ENCODE results near the gene CHD2.
"Not testable (repeated sequence)": the region's sequence is repeated elsewhere in the genome, so short reads cannot be mapped to it uniquely, and the experiment has no call there.

Gene CHD2

DNA sequence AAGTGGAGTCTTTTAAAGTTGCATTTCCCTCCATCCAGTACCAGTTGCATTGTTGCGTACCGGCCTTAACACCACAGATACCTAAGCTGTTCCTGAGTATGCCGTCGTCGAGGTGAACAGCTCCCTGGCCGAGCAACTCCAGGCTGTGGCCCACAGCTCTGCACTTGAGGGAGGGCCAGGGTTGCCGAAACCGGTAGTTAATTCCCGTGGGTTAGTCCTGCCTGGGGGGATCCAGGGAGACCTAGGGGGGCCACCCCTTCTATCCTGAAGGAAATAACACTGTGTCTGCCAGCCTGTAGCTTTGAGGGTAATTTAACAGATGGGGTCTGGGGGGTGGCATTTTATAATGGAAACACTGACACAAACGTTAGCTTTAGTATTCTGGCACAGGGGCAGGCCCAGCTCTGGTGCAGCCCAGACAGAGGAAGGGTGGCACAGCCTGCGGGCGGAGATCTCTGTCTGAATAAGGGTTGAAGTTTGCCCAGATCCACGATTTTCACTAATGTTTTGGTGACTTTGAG lies 128.0 kb downstream of the CHD2 start:
- no peaks in the 10 kb centered on the region for H3K27me3 Mint-ChIP-seq (ENCODE audit: low read depth)
- H3K4me3 Mint-ChIP-seq, result no peak overlapping the region
- H3K9me3 Mint-ChIP-seq, result no peaks in the 10 kb centered on the region
- peaks cover 32% of the 10 kb centered on the region for H3K4me1 Mint-ChIP-seq (ENCODE audit: low read depth)
- peak overlapping the region; percentile 34 for H3K27ac Mint-ChIP-seq
- peaks cover 20% of the 10 kb centered on the region for H3K36me3 Mint-ChIP-seq (ENCODE audit: low read depth)

- H3K27ac Mint-ChIP-seq, result no peak overlapping the region
- no peak overlapping the region for H3K4me3 Mint-ChIP-seq
- peaks cover 14% of the 10 kb centered on the region for H3K36me3 Mint-ChIP-seq (ENCODE audit: low read depth)
- H3K4me1 Mint-ChIP-seq (ENCODE audit: low read depth), result peaks cover 27% of the 10 kb centered on the region
- H3K9me3 Mint-ChIP-seq, result no peaks in the 10 kb centered on the region
- no peaks in the 10 kb centered on the region for H3K27me3 Mint-ChIP-seq (ENCODE audit: low read depth)
Observed at GRCh38 chr15:93028632-93029213, 128.6 kb downstream of the CHD2 start.

- Mint-ChIP-seq H3K4me1 (ENCODE audit: low read depth) (peaks cover 25% of the 10 kb centered on the region), H3K27me3 (ENCODE audit: low read depth) (no peaks in the 10 kb centered on the region), H3K9me3 (no peaks in the 10 kb centered on the region), H3K36me3 (ENCODE audit: low read depth) (peaks cover 9% of the 10 kb centered on the region), H3K4me3 (no peak overlapping the region), H3K27ac (no peak overlapping the region)
Observed at GRCh38 chr15:93029214-93029835, 129.2 kb downstream of the CHD2 start.

- Mint-ChIP-seq H3K4me3 (no peak overlapping the region), H3K9me3 (no peaks in the 10 kb centered on the region), H3K4me1 (ENCODE audit: low read depth) (peaks cover 19% of the 10 kb centered on the region), H3K36me3 (ENCODE audit: low read depth) (peaks cover 3% of the 10 kb centered on the region), H3K27me3 (ENCODE audit: low read depth) (no peaks in the 10 kb centered on the region), H3K27ac (no peak overlapping the region)
Observed at GRCh38 chr15:93029836-93030429, 129.8 kb downstream of the CHD2 start.

DNA sequence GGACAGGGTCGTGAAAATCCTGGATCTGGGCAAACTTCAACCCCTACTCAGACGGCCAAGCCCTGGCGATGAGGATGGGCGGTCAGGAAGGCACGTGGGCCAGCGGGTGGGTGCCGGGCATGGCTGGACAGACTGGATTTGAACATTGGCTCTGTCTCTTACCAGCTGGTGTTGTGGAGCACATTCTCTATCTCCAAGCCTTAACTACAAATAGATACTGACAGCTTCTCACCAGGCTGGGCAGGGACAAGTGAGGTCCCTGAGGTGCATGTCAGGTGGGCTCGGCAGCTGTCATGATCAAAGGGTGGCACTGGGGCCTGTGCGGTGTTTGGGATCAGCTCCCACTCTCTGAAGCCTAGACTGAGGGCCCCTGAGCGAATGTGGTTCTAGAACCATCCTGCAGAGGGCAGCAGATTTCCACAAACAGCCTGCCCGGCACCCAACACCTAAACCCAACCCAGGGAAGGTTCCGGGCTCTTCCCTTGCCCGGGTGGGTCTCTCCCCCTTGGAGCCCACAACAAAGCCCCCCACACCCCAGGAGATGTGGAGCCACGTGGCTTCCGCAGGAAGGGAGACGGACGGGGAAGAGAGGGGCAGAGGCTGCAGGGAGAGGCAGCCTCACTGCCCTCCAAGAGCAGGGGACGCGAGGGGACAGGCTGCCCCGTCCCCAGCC lies 130.4 kb downstream of the CHD2 start:
- no peaks in the 10 kb centered on the region for H3K27me3 Mint-ChIP-seq (ENCODE audit: low read depth)
- H3K27ac Mint-ChIP-seq, result no peak overlapping the region
- peaks cover 2% of the 10 kb centered on the region for H3K36me3 Mint-ChIP-seq (ENCODE audit: low read depth)
- H3K4me1 Mint-ChIP-seq (ENCODE audit: low read depth), result peaks cover 13% of the 10 kb centered on the region
- H3K9me3 Mint-ChIP-seq, result no peaks in the 10 kb centered on the region
- no peak overlapping the region for H3K4me3 Mint-ChIP-seq

- no peak overlapping the region for H3K27ac Mint-ChIP-seq
Observed at GRCh38 chr15:93031103-93031464, 131.0 kb downstream of the CHD2 start.

DNA sequence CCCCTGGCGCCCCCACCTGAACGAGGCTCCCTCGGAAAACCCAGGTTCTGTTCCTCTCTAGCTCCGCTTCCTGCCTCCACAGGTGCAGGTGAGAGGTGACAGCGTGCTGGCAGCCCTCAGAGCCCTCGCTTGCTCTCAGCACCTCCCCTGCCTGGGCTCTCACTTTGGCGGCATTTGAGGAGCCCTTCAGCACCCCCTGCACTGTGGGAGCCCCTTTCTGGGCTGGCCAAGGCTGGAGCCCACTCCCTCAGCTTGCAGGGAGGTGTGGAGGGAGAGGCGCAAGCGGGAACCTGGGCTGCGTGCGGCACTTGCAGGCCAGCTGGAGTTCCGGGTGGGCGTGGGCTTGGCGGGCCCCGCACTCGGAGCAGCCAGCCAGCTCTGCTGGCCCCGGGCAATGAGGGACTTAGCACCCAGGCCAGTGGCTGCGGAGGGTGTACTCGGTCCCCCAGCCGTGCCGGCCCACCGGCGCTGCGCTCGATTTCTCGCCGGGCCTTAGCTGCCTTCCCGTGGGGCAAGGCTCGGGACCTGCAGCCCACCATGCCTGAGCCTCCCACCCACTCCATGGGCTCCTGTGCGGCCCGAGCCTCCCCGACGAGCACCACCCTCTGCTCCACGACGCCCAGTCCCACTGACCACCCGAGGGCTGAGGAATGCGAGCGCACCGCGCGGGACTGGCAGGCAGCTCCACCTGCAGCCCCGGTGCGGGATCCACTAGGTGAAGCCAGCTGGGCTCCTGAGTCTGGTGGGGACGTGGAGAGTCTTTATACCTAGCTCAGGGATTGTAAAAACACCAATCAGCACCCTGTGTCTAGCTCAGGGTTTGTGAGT lies 131.6 kb downstream of the CHD2 start:
- H3K36me3 Mint-ChIP-seq (ENCODE audit: low read depth); H3K4me3 Mint-ChIP-seq; H3K27ac Mint-ChIP-seq; H3K9me3 Mint-ChIP-seq; H3K27me3 Mint-ChIP-seq (ENCODE audit: low read depth): not testable (repeated sequence)
- H3K4me1 Mint-ChIP-seq (ENCODE audit: low read depth), result peaks cover 14% of the 10 kb centered on the region

More at GRCh38 chr15:93031103-93031464, 131.0 kb downstream of the CHD2 start:
- Mint-ChIP-seq H3K27me3 (ENCODE audit: low read depth) (no peaks in the 10 kb centered on the region), H3K9me3 (no peaks in the 10 kb centered on the region), H3K4me3 (no peak overlapping the region), H3K36me3 (ENCODE audit: low read depth) (peaks cover 2% of the 10 kb centered on the region), H3K4me1 (ENCODE audit: low read depth) (peaks cover 15% of the 10 kb centered on the region)

DNA sequence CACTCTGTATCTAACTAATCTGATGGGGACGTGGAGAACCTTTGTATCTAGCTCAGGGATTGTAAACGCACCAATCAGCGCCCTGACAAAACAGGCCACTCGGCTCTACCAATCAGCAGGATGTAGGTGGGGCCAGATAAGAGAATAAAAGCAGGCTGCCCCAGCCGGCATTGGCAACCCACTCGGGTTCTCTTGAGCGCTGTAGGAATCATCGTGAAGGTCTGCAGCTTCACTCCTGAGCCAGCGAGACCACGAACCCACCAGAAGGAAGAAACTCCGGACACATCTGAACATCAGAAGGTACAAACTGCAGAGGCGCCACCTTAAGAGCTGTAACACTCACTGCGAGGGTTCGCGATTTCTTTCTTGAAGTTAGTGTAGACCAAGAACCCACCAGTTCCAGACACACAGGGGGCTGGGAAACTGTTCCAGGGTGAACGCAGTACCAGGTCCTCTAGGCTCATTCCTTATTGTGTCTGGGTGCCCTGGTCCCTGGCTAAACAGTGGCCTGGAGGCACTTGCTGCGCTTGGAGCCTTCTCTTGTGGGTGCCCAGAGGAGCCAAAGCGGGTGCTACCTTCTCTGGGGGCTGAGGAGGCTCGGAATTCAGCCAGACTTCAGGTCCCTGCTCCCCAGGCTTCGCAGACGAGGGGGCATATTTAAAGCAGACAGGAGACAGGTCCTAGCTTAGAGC lies 132.5 kb downstream of the CHD2 start:
- H3K9me3 Mint-ChIP-seq; H3K27me3 Mint-ChIP-seq (ENCODE audit: low read depth); H3K4me3 Mint-ChIP-seq; H3K36me3 Mint-ChIP-seq (ENCODE audit: low read depth); H3K27ac Mint-ChIP-seq: not testable (repeated sequence)
- H3K4me1 Mint-ChIP-seq (ENCODE audit: low read depth), result peaks cover 12% of the 10 kb centered on the region

DNA sequence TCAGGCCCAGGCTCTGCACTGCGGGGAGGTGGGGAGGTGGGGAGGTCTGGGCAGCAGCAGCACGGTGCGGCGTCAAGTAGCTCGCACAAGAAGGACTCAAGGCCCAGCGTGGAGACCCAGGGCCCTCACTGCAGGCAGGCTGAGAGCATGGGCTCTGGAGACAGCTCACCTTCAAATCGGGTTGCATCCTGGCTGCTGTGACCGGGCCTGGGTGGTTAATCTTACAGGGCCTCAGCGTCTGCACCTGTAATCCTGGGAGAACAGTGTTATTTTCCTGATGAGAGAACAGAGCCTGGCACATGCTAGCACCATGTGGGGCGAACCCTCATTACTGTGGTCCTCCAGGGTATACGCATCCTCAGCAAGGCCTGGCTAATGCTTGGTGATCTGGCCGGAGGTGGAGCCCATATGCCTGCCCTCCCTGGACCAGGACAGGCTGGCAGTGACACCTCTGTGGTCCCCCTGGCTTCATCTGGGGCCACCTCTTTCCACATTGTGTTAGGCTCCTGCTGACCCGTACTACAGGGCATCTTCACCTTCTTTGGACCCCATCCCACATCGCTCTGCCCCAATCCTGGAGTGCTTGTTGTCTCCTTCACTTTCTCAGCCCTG lies 133.4 kb downstream of the CHD2 start:
- peaks cover 12% of the 10 kb centered on the region for H3K4me1 Mint-ChIP-seq (ENCODE audit: low read depth)
- no peak overlapping the region for H3K27ac Mint-ChIP-seq
- no peaks in the 10 kb centered on the region for H3K27me3 Mint-ChIP-seq (ENCODE audit: low read depth)
- no peaks in the 10 kb centered on the region for H3K36me3 Mint-ChIP-seq (ENCODE audit: low read depth)
- no peak overlapping the region for H3K4me3 Mint-ChIP-seq
- H3K9me3 Mint-ChIP-seq, result no peaks in the 10 kb centered on the region

DNA sequence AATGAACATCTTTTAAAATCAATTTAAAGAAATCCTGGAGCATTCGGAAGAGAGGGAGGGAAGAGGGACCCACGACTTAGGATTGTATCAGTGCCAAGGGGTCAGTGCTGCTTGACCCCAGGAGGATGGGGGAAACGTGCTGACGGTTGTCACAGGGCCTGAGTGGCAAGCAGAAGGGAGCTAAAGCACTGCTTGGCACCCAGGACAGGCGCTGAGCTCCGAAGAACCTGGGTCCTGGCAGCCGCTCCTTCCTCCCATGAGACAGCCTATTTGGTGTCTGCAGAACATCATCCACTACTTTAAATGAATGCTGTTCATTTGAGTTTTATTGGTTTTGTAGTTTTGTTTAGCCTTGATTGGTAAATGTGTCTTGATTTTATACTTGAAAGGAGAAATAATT lies 134.4 kb downstream of the CHD2 start:
- no peak overlapping the region for H3K27ac Mint-ChIP-seq
- H3K4me1 Mint-ChIP-seq (ENCODE audit: low read depth), result peaks cover 12% of the 10 kb centered on the region
- no peaks in the 10 kb centered on the region for H3K9me3 Mint-ChIP-seq
- H3K36me3 Mint-ChIP-seq (ENCODE audit: low read depth), result no peaks in the 10 kb centered on the region
- H3K27me3 Mint-ChIP-seq (ENCODE audit: low read depth), result no peaks in the 10 kb centered on the region
- no peak overlapping the region for H3K4me3 Mint-ChIP-seq

DNA sequence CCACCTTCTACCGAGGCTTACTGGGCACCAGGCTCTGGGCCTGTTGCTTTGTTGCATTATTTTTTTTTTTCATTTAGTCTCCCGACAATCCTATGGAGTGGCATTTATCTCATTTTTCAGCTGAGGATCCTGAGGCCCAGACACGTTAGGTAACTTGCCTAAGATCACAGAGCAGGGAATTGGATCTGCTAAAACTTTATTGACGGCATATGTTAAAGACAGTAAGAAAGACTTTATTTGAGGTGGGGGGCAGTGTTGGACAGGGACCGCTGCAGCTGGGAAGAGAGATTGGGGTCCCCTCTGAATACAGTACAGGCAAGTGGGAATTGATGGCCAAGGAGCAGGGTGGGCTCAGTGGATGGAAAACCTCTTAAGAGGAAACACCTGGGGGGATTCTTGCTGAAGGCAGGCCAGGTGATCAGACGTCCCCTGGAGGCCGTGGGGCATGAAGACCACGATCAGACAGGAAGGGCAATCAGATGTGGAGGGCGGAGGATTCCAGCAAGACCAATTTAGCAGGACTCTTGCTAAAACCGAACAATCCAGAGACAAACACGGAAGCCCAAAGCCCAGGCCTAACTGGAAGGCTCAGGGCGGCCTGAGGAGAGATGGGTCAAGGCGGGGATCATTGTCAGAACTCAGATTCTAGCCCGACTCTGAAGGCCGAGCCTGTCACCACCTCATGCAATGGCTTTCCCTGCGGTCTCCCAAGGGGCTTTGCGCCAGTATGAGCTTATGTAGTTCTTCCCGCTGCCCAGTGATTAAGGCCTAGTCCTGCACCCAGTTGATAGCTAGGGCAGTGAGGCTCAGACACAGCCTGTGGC lies 135.2 kb downstream of the CHD2 start:
- peaks cover 12% of the 10 kb centered on the region for H3K4me1 Mint-ChIP-seq (ENCODE audit: low read depth)
- H3K36me3 Mint-ChIP-seq (ENCODE audit: low read depth), result no peaks in the 10 kb centered on the region
- H3K9me3 Mint-ChIP-seq, result no peaks in the 10 kb centered on the region
- H3K27ac Mint-ChIP-seq, result no peak overlapping the region
- no peaks in the 10 kb centered on the region for H3K27me3 Mint-ChIP-seq (ENCODE audit: low read depth)
- H3K4me3 Mint-ChIP-seq, result no peak overlapping the region

- Mint-ChIP-seq H3K9me3 (no peaks in the 10 kb centered on the region), H3K27me3 (ENCODE audit: low read depth) (no peaks in the 10 kb centered on the region), H3K4me3 (peak overlapping the region; percentile 23), H3K4me1 (ENCODE audit: low read depth) (peaks cover 7% of the 10 kb centered on the region), H3K27ac (no peak overlapping the region), H3K36me3 (ENCODE audit: low read depth) (no peaks in the 10 kb centered on the region)
Observed at GRCh38 chr15:93035953-93036810, 136.1 kb downstream of the CHD2 start.

Measured in T-helper 1 cell treated with Interleukin-12 subunit alpha and Interleukin-12 subunit beta and Interleukin-4 antibody, amounts not matched to agents 30 μg/mL and 1 μg/mL, for 36 hours (primary cell).